Measurements from ENCODE around the gene ACP7.
"Not testable (repeated sequence)": the region's sequence is repeated elsewhere in the genome, so short reads cannot be mapped to it uniquely, and the experiment has no call there.

The ACP7 gene

GRCh38 chr19:39078436-39079200 lies 5.5 kb upstream of the ACP7 start:
- no peak for DNase-seq

GRCh38 chr19:39080431-39080830 lies 3.7 kb upstream of the ACP7 start:
- no peak for DNase-seq

- no peak for DNase-seq
Measured at GRCh38 chr19:39082167-39082566, 2.0 kb upstream of the ACP7 start.

DNA sequence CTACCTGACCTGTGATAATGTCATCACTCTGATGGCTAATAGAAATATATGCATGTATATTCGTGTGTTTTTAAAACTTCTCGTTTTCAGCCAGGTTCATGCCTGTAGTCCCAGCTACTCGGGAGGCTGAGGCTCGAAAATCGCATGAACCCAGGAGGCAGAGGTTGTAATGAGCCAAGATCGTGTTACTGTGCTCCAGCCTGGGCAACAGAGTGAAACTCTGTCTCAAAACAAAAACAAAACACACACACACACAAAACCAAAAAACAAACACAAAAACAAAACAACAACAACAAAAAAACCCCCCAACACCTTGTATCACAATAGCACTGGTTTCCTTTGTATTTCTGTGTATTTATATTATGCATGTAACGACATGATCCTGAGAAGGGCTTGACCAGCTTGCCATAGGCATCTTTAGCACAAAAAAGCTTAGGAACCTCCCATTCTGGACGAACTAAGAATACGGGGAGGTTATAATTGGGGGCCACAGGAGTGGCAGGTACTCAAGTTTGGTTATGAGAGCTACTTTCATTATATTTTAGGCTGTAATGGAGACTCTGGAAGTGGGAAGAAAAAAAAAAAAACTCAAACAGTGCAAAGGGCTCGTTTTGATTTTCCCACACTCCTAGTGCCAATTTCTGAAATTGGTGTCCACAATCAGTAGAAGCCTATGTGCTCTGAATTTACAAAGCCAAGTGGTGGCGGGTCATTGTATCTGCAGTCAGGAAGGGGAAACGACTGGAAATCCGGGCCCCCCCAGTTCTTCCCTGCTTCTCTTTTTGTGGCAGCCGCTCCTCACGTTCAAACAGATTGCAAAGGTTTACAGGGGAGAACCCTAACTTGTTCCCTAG lies 1.2 kb upstream of the ACP7 start:
- DNase-seq: no peak

GRCh38 chr19:39083599-39083982 lies 577 bp upstream of the ACP7 start:
- DNase-seq: no peak

DNA sequence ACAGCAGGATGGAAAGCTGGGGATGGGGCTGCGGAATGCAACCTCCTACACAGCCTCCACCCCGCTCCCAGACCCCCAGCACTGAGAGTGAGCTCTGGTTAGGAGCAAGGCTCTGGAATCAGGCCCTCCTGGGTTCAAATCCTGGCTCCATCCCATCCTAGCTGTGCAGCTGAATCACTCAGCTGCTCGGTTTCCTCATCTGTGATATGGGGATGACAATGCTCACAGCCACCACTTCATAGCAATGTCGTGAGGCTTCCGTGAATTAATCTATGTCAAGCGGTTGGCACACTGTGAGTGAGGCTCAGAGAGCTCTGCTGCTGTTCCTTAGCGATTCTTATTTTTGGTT lies 538 bp downstream of the ACP7 start:
- no peak for DNase-seq

- no peak for DNase-seq
Measured at GRCh38 chr19:39085392-39085791, 1.2 kb downstream of the ACP7 start.

DNA sequence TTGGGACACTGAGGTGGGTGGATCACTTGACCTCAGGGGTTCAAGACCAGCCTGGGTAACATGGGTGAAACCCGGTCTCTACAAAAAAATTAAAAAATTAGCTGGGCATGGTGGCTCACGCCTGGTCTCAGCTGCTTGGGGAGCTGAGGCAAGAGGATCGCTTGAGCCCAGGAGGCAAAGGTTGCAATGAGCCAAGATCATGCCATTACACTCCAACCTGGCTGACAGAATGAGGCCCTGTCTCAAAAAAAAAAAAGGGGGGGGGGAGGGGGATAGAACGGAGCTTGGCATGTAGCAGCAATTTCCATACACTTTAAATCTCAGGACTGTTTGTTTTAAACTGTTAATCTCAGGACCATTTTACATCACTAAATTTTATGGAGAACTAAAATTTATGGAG lies 2.2 kb downstream of the ACP7 start:
- DNase-seq: no peak

DNA sequence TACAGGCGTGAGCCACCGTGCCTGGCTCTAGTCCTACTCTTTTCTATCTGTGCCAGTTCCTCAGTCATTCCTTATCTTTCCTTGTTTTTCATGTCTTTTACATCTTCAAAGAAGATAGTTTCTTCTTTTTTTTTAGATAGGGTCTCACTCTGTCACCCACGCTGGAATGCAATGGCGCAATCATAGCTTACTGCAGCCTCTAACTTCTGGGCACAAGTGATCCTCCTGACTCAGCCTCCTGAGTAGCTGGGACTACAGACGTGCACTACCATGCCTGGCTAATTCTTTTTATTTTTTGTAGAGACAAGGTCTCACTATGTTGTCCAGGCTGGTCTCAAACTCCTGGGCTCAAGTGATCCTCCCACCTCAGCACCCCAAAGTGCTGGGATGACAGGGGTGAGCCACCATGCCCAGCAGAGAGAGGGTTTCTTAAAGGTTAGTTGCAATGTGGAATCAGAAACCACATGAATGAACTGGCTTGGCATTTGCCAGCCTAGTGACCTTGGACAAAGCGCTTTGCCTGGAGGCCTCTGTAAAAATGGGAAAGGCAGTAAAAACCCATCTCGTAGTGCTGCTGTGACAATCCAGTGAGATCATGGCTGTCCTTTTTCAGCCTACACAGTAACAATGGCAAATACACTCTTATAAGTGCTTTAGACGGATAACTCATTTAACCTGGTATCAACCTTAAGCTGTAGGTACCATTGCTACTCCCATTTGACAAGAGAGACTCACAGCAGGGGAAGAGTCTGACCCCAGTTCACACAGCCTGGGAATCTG lies 3.9 kb downstream of the ACP7 start:
- no peak for DNase-seq

DNA sequence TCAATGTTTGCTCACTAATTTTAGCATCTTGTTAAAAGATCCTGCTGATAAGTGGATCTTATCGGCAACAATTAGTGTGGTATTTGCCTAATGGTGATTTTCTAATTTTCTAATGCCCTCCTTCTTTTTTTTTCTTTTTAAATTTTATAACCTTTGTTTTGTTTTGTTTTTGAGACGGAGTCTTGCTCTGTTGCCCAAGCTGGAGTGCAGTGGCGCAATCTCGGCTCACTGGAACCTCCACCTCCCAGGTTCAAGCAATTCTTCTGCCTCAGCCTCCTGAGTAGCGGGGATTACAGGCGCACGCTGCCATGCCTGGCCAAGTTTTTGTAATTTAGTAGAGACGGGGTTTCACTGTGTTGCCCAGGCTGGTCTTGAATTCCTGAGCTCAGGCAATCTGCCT lies 5.8 kb downstream of the ACP7 start:
- DNase-seq: not testable (repeated sequence)

- no peak for DNase-seq
Measured at GRCh38 chr19:39090881-39091280, 6.7 kb downstream of the ACP7 start.

GRCh38 chr19:39095799-39096540 lies 11.8 kb downstream of the ACP7 start:
- DNase-seq: not testable (repeated sequence)

DNA sequence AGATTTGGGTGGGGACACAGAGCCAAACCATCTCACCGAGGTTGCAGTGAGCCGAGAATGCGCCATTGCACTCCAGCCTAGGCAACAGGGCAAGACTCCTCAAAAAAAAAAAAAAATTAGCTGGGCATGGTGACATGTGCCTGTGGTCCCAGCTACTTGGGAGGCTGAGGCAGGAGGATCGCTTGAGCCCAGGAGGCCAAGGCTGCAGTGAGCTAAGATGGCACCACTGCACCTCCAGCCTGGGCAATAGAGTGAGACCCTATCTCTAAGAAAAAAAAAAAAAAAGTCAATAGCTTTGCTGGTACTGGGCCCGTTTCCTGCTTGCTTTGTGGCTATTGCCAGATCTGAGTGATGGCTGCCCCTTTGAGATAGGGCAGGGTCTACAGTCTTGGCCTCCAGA lies 13.1 kb downstream of the ACP7 start:
- no peak for DNase-seq

- DNase-seq: no peak
Measured at GRCh38 chr19:39097721-39098120, 13.6 kb downstream of the ACP7 start.

- no peak for DNase-seq
Measured at GRCh38 chr19:39098365-39099269, 14.4 kb downstream of the ACP7 start.

DNA sequence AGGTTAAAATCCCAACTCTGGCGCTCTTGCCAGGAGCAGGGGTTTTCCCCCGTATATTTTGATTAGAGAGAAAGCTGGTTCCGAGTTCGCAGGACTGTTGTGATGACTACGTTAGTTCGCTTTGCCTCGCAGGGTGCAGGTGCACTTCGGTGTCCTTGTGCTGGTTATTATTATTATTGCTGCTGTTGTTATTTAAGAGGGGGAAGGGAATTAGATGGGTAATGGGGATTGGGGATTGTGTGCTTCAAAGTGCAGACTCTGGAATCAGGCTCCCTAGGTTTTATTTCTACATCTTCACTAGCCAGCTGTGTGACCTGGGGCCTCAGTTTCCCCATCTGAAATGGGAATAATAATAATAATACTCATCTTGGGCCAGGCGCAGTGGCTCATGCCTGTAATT lies 15.2 kb downstream of the ACP7 start:
- DNase-seq: no peak

- no peak for DNase-seq
Measured at GRCh38 chr19:39100500-39101166, 16.5 kb downstream of the ACP7 start.

- no peak for DNase-seq
Measured at GRCh38 chr19:39103151-39103550, 19.0 kb downstream of the ACP7 start.

GRCh38 chr19:39104186-39104596 lies 20.0 kb downstream of the ACP7 start:
- DNase-seq: no peak

- DNase-seq: no peak
Measured at GRCh38 chr19:39106194-39106593, 22.0 kb downstream of the ACP7 start.

DNA sequence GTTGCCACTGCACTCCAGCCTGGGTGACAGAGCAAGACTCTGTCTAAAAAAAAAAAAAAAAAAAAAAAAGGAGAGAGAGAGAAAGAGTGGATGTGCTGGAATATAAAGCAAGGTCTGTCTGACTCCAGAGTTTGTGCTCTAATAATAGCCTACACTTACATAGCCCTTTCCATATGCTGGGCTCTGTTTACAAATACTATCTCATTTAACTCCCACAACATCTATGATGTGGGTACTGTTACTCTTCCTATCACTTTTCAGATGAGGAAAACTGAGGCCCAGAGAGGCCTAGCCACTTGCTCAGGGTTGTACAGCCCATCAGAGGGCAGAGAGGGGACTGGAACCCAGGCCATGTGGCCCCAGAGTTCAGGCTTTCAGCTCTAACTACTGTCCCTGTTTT lies 25.5 kb downstream of the ACP7 start:
- DNase-seq: no peak
